GM23338 (cell line): ENCODE measurements around the gene UBE2D4. TPM values are rescaled to one million over a fixed set of nuclear protein-coding genes. Genes with fewer than 3 reads are reported as not detected.
A peak's percentile ranks its signal among the peaks of the same experiment; 100 is the strongest.

Experiments
- ATAC-seq: fragments of 200-7000 bp; cut with Tn5 transposase; 3 replicates; pipeline ENCODE4 v1.9.1; 2020
- DNase-seq: peaks from one replicate; pipeline ENCODE4 v3.0.0-alpha.2; 2015; ENCODE audit warnings: low spot score
- H2AFZ ChIP-seq: fragments of 200-600 bp; sonication (generic); 2 replicates; pipeline ENCODE4 v1.8.0; 2016; ENCODE audit warnings: antibody characterized with exemption, mild to moderate bottlenecking, moderate library complexity
- H3F3A ChIP-seq: fragments of 200-600 bp; sonication (generic); replicated peaks from 2 replicates; pipeline ENCODE4 v1.8.0; 2017; ENCODE audit warnings: antibody characterized with exemption, mixed run types, low read depth
- H3K27ac ChIP-seq: fragments of 200-600 bp; sonication (generic); 2 replicates; pipeline ENCODE4 v1.6.1; 2016; ENCODE audit warnings: low read depth
- H3K27me3 ChIP-seq: fragments of 200-600 bp; sonication (generic); 2 replicates; pipeline ENCODE4 v1.8.0; 2016; ENCODE audit warnings: mild to moderate bottlenecking, mixed run types, moderate library complexity; ENCODE audit not compliant: insufficient read depth
- H3K36me3 ChIP-seq: fragments of 200-600 bp; sonication (generic); 2 replicates; pipeline ENCODE4 v1.8.0; 2016; ENCODE audit warnings: mild to moderate bottlenecking; ENCODE audit not compliant: insufficient read depth
- H3K4me1 ChIP-seq: fragments of 200-600 bp; sonication (generic); 2 replicates; pipeline ENCODE4 v1.8.0; 2016; ENCODE audit warnings: mild to moderate bottlenecking, moderate library complexity; ENCODE audit not compliant: insufficient read depth
- H3K4me2 ChIP-seq: fragments of 200-600 bp; sonication (generic); 2 replicates; pipeline ENCODE4 v1.7.1; 2017; ENCODE audit warnings: mixed run types
- H3K4me3 ChIP-seq: fragments of 200-600 bp; sonication (generic); 2 replicates; pipeline ENCODE4 v1.6.1; 2016; ENCODE audit warnings: mixed run types
- H3K79me2 ChIP-seq: fragments of 200-600 bp; sonication (generic); replicated peaks from 2 replicates; pipeline ENCODE4 v1.8.0; 2017; ENCODE audit warnings: mild to moderate bottlenecking; ENCODE audit not compliant: insufficient read depth
- H3K9me2 ChIP-seq: fragments of 200-600 bp; sonication (generic); 2 replicates; pipeline ENCODE4 v1.8.0; 2017; ENCODE audit not compliant: insufficient read depth
- H4K20me1 ChIP-seq: fragments of 200-600 bp; sonication (generic); replicated peaks from 2 replicates; pipeline ENCODE4 v1.8.0; 2017; ENCODE audit warnings: mild to moderate bottlenecking; ENCODE audit not compliant: insufficient read depth
- H3K27ac Mint-ChIP-seq: 2 replicates; pipeline ENCODE4 v1.8.0; 2020; ENCODE audit warnings: inconsistent platforms, mild to moderate bottlenecking, moderate library complexity, mixed read lengths
- H3K27me3 Mint-ChIP-seq: 3 replicates; pipeline ENCODE4 v1.8.0; 2022; ENCODE audit warnings: low read depth, mild to moderate bottlenecking, moderate library complexity, mixed read lengths, inconsistent platforms; ENCODE audit not compliant: insufficient read depth, poor library complexity
- H3K36me3 Mint-ChIP-seq: 3 replicates; pipeline ENCODE4 v1.8.0; 2021; ENCODE audit warnings: low read depth, mild to moderate bottlenecking, inconsistent platforms, moderate library complexity, mixed read lengths
- H3K4me1 Mint-ChIP-seq: 3 replicates; pipeline ENCODE4 v1.8.0; 2020; ENCODE audit warnings: mild to moderate bottlenecking, inconsistent platforms, mixed read lengths
- H3K4me3 Mint-ChIP-seq: 3 replicates; pipeline ENCODE4 v1.8.0; 2021; ENCODE audit warnings: moderate library complexity, mild to moderate bottlenecking, inconsistent platforms, mixed read lengths
- H3K9me3 Mint-ChIP-seq: 3 replicates; pipeline ENCODE4 v1.8.0; 2020; ENCODE audit warnings: moderate library complexity, mild to moderate bottlenecking, inconsistent platforms, mixed read lengths
- CREB1 ChIP-seq: fragments of 250-450 bp; sonication (Bioruptor Pico); IDR thresholded peaks from 2 replicates; pipeline ENCODE4 v1.5.0; 2020; ENCODE audit warnings: low read depth, mild to moderate bottlenecking, moderate library complexity
- CTCF ChIP-seq, 2 experiments: fragments of 200-600 bp in 1 of 2; sonication (generic) in 1 of 2; conservative IDR thresholded peaks; 2 replicates each; pipeline versions ENCODE4 v1.5.1 to v1.6.1; 2016 to 2017; ENCODE audit warnings: antibody characterized with exemption in 2 of 2, low read depth in 2 of 2, mild to moderate bottlenecking in 2 of 2, moderate library complexity in 1 of 2
- EZH2 ChIP-seq: fragments of 200-600 bp; sonication (generic); IDR thresholded peaks from one replicate; pipeline ENCODE4 v1.8.0; 2017; ENCODE audit warnings: antibody characterized with exemption, mild to moderate bottlenecking, low read depth; ENCODE audit not compliant: unreplicated experiment
- EZH2phosphoT487 ChIP-seq: fragments of 200-600 bp; sonication (generic); IDR thresholded peaks from one replicate; pipeline ENCODE4 v1.8.1; 2018; ENCODE audit warnings: antibody characterized with exemption; ENCODE audit not compliant: unreplicated experiment
- JUNB ChIP-seq: IDR thresholded peaks from one replicate; pipeline ENCODE4 v1.6.1; 2016; ENCODE audit warnings: antibody characterized with exemption; ENCODE audit not compliant: unreplicated experiment
- POLR2AphosphoS5 ChIP-seq: IDR thresholded peaks from 2 replicates; pipeline ENCODE4 v1.6.1; 2016; ENCODE audit warnings: antibody characterized with exemption, low read depth
- REST ChIP-seq: IDR thresholded peaks from one replicate; pipeline ENCODE4 v1.6.1; 2018; ENCODE audit warnings: antibody characterized with exemption; ENCODE audit not compliant: unreplicated experiment
- ZNF114 ChIP-seq: fragments of 250-450 bp; sonication (Bioruptor Pico); IDR thresholded peaks from 2 replicates; pipeline ENCODE4 v1.5.0; 2020; ENCODE audit warnings: mild to moderate bottlenecking, moderate library complexity
- polyA plus RNA-seq: library from polyadenylated mRNA; unstranded; fragments of >200 nt; fragmentation: Nextera tagmentation; extraction: Ambion mirVana; gene quantifications from 2 replicates; pipeline ENCODE4 v1.2.1, GENCODE V29; 2016
- total RNA-seq: library from RNA; depleted of rRNA; stranded (reverse); fragments of >200 nt; shearing (Covaris generic); gene quantifications from 2 replicates; pipeline ENCODE4 v1.2.3, GENCODE V29; 2014

UBE2D4 gene
- total and polyA plus RNA-seq, 2 experiments from 2014 or later: 5.8 to 8.4 TPM

GRCh38 chr7:43926798-43927123 lies 525 bp downstream of the UBE2D4 start:
- H3K9me2 ChIP-seq: no peaks in the 10 kb centered on the region; the same call in 1 of the 2 replicates
- Mint-ChIP-seq H3K4me3 (peak overlapping the region; percentile 74), H3K4me1 (peaks cover 3% of the 10 kb centered on the region; the same call in 2 of the 3 replicates), H3K9me3 (no peaks in the 10 kb centered on the region; the same call in 2 of the 3 replicates), H3K27me3 (peaks cover 16% of the 10 kb centered on the region), H3K27ac (no peak overlapping the region), H3K36me3 (no peaks in the 10 kb centered on the region; the same call in 2 of the 3 replicates)
- ATAC-seq (peak; percentile 58; the same call in 2 of the 3 replicates), DNase-seq (no peak)
- TF ChIP-seq CREB1 (CRISPR knock-in tag): peak; percentile 76; the same call in 1 of the 2 replicates
- TF ChIP-seq REST: peak; percentile 20
- TF ChIP-seq JUNB: no peak
- no peak for TF ChIP-seq ZNF114 (CRISPR knock-in tag)
- TF ChIP-seq CTCF (conservative IDR thresholded peaks at IDR 0.05; ENCODE audit: low read depth in 2 of 2): no peak
- no peak for TF ChIP-seq POLR2AphosphoS5
- TF ChIP-seq EZH2phosphoT487: no peak
- no peak for TF ChIP-seq EZH2
- peak overlapping the region; percentile 99 for H2AFZ ChIP-seq
- H3K4me3 ChIP-seq: peak overlapping the region; percentile 62
- H3F3A ChIP-seq: no peaks in the 10 kb centered on the region; the same call in 1 of the 2 replicates
- no peaks in the 10 kb centered on the region for H3K79me2 ChIP-seq
- no peak overlapping the region for H3K27ac ChIP-seq
- H3K4me2 ChIP-seq: peak overlapping the region; percentile 84
- H3K27me3 ChIP-seq: peaks cover 30% of the 10 kb centered on the region
- H4K20me1 ChIP-seq: no peaks in the 10 kb centered on the region; the same call in 1 of the 2 replicates
- no peaks in the 10 kb centered on the region for H3K4me1 ChIP-seq
- H3K36me3 ChIP-seq: no peaks in the 10 kb centered on the region

GRCh38 chr7:43927810-43928209 lies 1.6 kb downstream of the UBE2D4 start:
- no peaks in the 10 kb centered on the region; the same call in 1 of the 2 replicates for H3F3A ChIP-seq
- Mint-ChIP-seq H3K27ac (no peak overlapping the region), H3K4me3 (no peak overlapping the region), H3K27me3 (peaks cover 16% of the 10 kb centered on the region), H3K9me3 (no peaks in the 10 kb centered on the region; the same call in 2 of the 3 replicates), H3K4me1 (peaks cover 3% of the 10 kb centered on the region; the same call in 2 of the 3 replicates), H3K36me3 (no peaks in the 10 kb centered on the region; the same call in 2 of the 3 replicates)
- no peaks in the 10 kb centered on the region; the same call in 1 of the 2 replicates for H4K20me1 ChIP-seq
- H3K27me3 ChIP-seq: peaks cover 30% of the 10 kb centered on the region
- no peak for ATAC-seq
- no peaks in the 10 kb centered on the region for H3K79me2 ChIP-seq
- H3K4me2 ChIP-seq: no peak overlapping the region
- no peak for DNase-seq
- no peak overlapping the region for H3K4me3 ChIP-seq
- H3K4me1 ChIP-seq: no peaks in the 10 kb centered on the region
- no peak for TF ChIP-seq POLR2AphosphoS5
- H3K27ac ChIP-seq: no peak overlapping the region
- H3K36me3 ChIP-seq: no peaks in the 10 kb centered on the region
- H2AFZ ChIP-seq: no peak overlapping the region
- no peaks in the 10 kb centered on the region; the same call in 1 of the 2 replicates for H3K9me2 ChIP-seq
